Panc1 (cell line): ENCODE results near the gene GCHFR.

ENCODE experiments used
- CTCF ChIP-seq: fragments of 450-650 bp; IDR thresholded peaks from 2 replicates; pipeline ENCODE4 v1.5.1; 2017; ENCODE audit warnings: mild to moderate bottlenecking
- POLR2AphosphoS5 ChIP-seq: IDR thresholded peaks from 2 replicates; pipeline ENCODE4 v1.6.1; 2012; ENCODE audit warnings: mild to moderate bottlenecking, low read depth, low read length, moderate library complexity
- REST ChIP-seq, 2 experiments: IDR thresholded peaks; 2 replicates each; pipeline ENCODE4 v1.6.1; 2011 to 2012; ENCODE audit warnings: low read depth in 2 of 2, control low read depth in 1 of 2, low read length in 1 of 2, mild to moderate bottlenecking in 1 of 2, moderate library complexity in 1 of 2; ENCODE audit not compliant: insufficient read depth in 1 of 2
- TCF7L2 ChIP-seq: IDR thresholded peaks from 2 replicates; pipeline ENCODE4 v1.6.1; 2011; ENCODE audit warnings: mild to moderate bottlenecking, low read depth, low read length, inconsistent platforms

GRCh38 chr15:40731034-40731433 is 32.8 kb upstream of the GCHFR start:
- TF ChIP-seq CTCF = no peak
- no peak for TF ChIP-seq TCF7L2
- no peak for TF ChIP-seq POLR2AphosphoS5
- TF ChIP-seq REST (IDR thresholded peaks at IDR 0.05; ENCODE audit: insufficient read depth in 1 of 2, low read depth in 2 of 2, low read length in 1 of 2) = no peak
